Mucosa of descending colon (tissue), 3 donors: ENCODE results near the gene FRRS1L. TPM values are rescaled to one million over a fixed set of nuclear protein-coding genes. Genes with fewer than 3 reads are reported as not detected.
A peak's percentile ranks its signal among the peaks of the same experiment; 100 is the strongest.

Source experiments
- ATAC-seq: fragments of 200-7000 bp; cut with Tn5 transposase; one replicate; pipeline ENCODE4 v1.9.1; 2020; ENCODE audit warnings: mild to moderate bottlenecking, moderate library complexity
- DNase-seq, 3 donors: peaks; one replicate each; pipeline ENCODE4 v3.0.0-alpha.2; 2020
- H3K36me3 ChIP-seq: fragments of 200-600 bp; one replicate; pipeline ENCODE4 v1.8.0; 2021; ENCODE audit warnings: low read depth, mild to moderate bottlenecking
- H3K4me1 ChIP-seq: fragments of 200-600 bp; one replicate; pipeline ENCODE4 v1.8.0; 2021; ENCODE audit warnings: low read depth, mild to moderate bottlenecking
- H3K4me3 ChIP-seq: fragments of 200-600 bp; one replicate; pipeline ENCODE4 v1.8.0; 2021; ENCODE audit warnings: mild to moderate bottlenecking
- H3K9me3 ChIP-seq: fragments of 200-600 bp; one replicate; pipeline ENCODE4 v1.8.0; 2021; ENCODE audit warnings: mild to moderate bottlenecking
- CTCF ChIP-seq: fragments of 200-600 bp; IDR thresholded peaks from one replicate; pipeline ENCODE4 v1.8.0; 2022; ENCODE audit warnings: antibody characterized with exemption, mild to moderate bottlenecking
- intact Hi-C, 2 donors: fragments of 100-400 bp; cut with DNase I in 1 of 2; cut with micrococcal nuclease in 1 of 2; formaldehyde crosslinking; loops; one replicate each; pipeline versions ENCODE4 v1.11.0 to v1.11.1; 2022; cut with DNase I, micrococcal nuclease
- total RNA-seq, 3 donors: library from RNA; stranded (reverse); fragmentation: NEBNext Ultra II Directional in 2 of 3; extraction: Animal tissue kit (Norgen Biotek cat#: 25700) in 2 of 3; gene quantifications; one replicate each; pipeline versions ENCODE4 v1.2.1 to v1.2.4, GENCODE V29; 2021 to 2023
- donor health status: DM: no; HTN: no; CAD: no; lungs with moderate emphysema.
- donor health status: DM: no; HTN: no; CAD: no.
- donor health status: DM: no; HTN: yes; CAD: no.

FRRS1L gene
- total RNA-seq, 3 donors from 2014 or later, result 0.49 to 4.8 (median 0.96) TPM

GRCh38 chr9:109092587-109092986 is 74.5 kb downstream of the FRRS1L start:
- intact Hi-C loops, result no loop called here
- Histone ChIP-seq H3K36me3 (no peaks in the 10 kb centered on the region), H3K4me3 (no peak overlapping the region), H3K9me3 (no peaks in the 10 kb centered on the region), H3K4me1 (peaks cover under 1% of the 10 kb centered on the region)
- no peak for DNase-seq
- no peak for TF ChIP-seq CTCF
- no peak for ATAC-seq

GRCh38 chr9:109092051-109092580 is 74.9 kb downstream of the FRRS1L start:
- intact Hi-C loops, result no loop called here
- no peak for ATAC-seq
- DNase-seq, result no peak
- no peak for TF ChIP-seq CTCF
- no peaks in the 10 kb centered on the region for H3K36me3 ChIP-seq
- no peak overlapping the region for H3K4me3 ChIP-seq
- no peaks in the 10 kb centered on the region for H3K9me3 ChIP-seq
- no peaks in the 10 kb centered on the region for H3K4me1 ChIP-seq

- Histone ChIP-seq H3K4me3 (no peak overlapping the region), H3K9me3 (no peaks in the 10 kb centered on the region), H3K36me3 (peaks cover 3% of the 10 kb centered on the region), H3K4me1 (no peaks in the 10 kb centered on the region)
- intact Hi-C loops, result no loop called here
- TF ChIP-seq CTCF, result no peak
- no peak for DNase-seq
- no peak for ATAC-seq
These were observed 78.8 kb downstream of the FRRS1L start for GRCh38 chr9:109088221-109088620.

- ATAC-seq, result no peak
These were observed 79.3 kb downstream of the FRRS1L start for GRCh38 chr9:109087795-109088194.

GRCh38 chr9:109086221-109086620 is 80.8 kb downstream of the FRRS1L start:
- intact Hi-C loops, result no loop called here
- Histone ChIP-seq H3K4me3 (no peak overlapping the region), H3K9me3 (no peaks in the 10 kb centered on the region), H3K36me3 (peaks cover 3% of the 10 kb centered on the region), H3K4me1 (peaks cover 8% of the 10 kb centered on the region)
- TF ChIP-seq CTCF, result no peak
- DNase-seq (no peak), ATAC-seq (peak; percentile 34)

More at GRCh38 chr9:109087795-109088194, 79.3 kb downstream of the FRRS1L start:
- no peak for DNase-seq
- no peaks in the 10 kb centered on the region for H3K9me3 ChIP-seq
- H3K4me3 ChIP-seq, result no peak overlapping the region
- intact Hi-C loops, result no loop called here
- peaks cover 3% of the 10 kb centered on the region for H3K36me3 ChIP-seq
- H3K4me1 ChIP-seq, result no peaks in the 10 kb centered on the region
- TF ChIP-seq CTCF, result no peak

- Histone ChIP-seq H3K9me3 (no peaks in the 10 kb centered on the region), H3K36me3 (peaks cover 3% of the 10 kb centered on the region), H3K4me1 (peaks cover 8% of the 10 kb centered on the region), H3K4me3 (no peak overlapping the region)
- ATAC-seq (no peak), DNase-seq (no peak)
- intact Hi-C loops, result no loop called here
- no peak for TF ChIP-seq CTCF
These were observed 81.5 kb downstream of the FRRS1L start for GRCh38 chr9:109085510-109085909.
